Measurements from ENCODE around the gene BCAS3.

The BCAS3 gene

GRCh38 chr17:60959011-60959410 is 281.4 kb downstream of the BCAS3 start:
- no peak for DNase-seq
- H3K27ac Mint-ChIP-seq, result no peak overlapping the region
- peaks cover 58% of the 10 kb centered on the region for H3K36me3 Mint-ChIP-seq (ENCODE audit: low read depth)

GRCh38 chr17:60959696-60960095 is 282.0 kb downstream of the BCAS3 start:
- Mint-ChIP-seq H3K4me3 (no peak overlapping the region), H3K4me1 (peaks cover 10% of the 10 kb centered on the region), H3K9me3 (peaks cover 42% of the 10 kb centered on the region), H3K27me3 (ENCODE audit: low read depth, poor library complexity) (peaks cover 7% of the 10 kb centered on the region), H3K36me3 (ENCODE audit: low read depth) (peaks cover 64% of the 10 kb centered on the region), H3K27ac (no peak overlapping the region)
- no peak for TF ChIP-seq CTCF (IDR thresholded peaks at IDR 0.05)
- no peak for DNase-seq

More at GRCh38 chr17:60959011-60959410, 281.4 kb downstream of the BCAS3 start:
- no peak overlapping the region for H3K4me3 Mint-ChIP-seq
- H3K27me3 Mint-ChIP-seq (ENCODE audit: low read depth, poor library complexity), result peaks cover 7% of the 10 kb centered on the region
- TF ChIP-seq CTCF (IDR thresholded peaks at IDR 0.05), result no peak
- peaks cover 41% of the 10 kb centered on the region for H3K9me3 Mint-ChIP-seq
- H3K4me1 Mint-ChIP-seq, result peaks cover 10% of the 10 kb centered on the region

- H3K27ac Mint-ChIP-seq, result no peak overlapping the region
These were observed 282.9 kb downstream of the BCAS3 start for GRCh38 chr17:60960398-60961065.

GRCh38 chr17:60964160-60964559 is 286.5 kb downstream of the BCAS3 start:
- H3K36me3 Mint-ChIP-seq (ENCODE audit: low read depth), result peaks cover 78% of the 10 kb centered on the region

More at GRCh38 chr17:60960398-60961065, 282.9 kb downstream of the BCAS3 start:
- Mint-ChIP-seq H3K36me3 (ENCODE audit: low read depth) (peaks cover 65% of the 10 kb centered on the region), H3K9me3 (peaks cover 44% of the 10 kb centered on the region), H3K4me3 (no peak overlapping the region), H3K4me1 (peaks cover 10% of the 10 kb centered on the region), H3K27me3 (ENCODE audit: low read depth, poor library complexity) (peaks cover 1% of the 10 kb centered on the region)
- no peak for DNase-seq
- TF ChIP-seq CTCF (IDR thresholded peaks at IDR 0.05), result no peak

GRCh38 chr17:60968266-60968665 is 290.6 kb downstream of the BCAS3 start:
- no peak for DNase-seq
- H3K4me1 Mint-ChIP-seq, result no peaks in the 10 kb centered on the region
- peaks cover 51% of the 10 kb centered on the region for H3K36me3 Mint-ChIP-seq (ENCODE audit: low read depth)
- peaks cover 61% of the 10 kb centered on the region for H3K9me3 Mint-ChIP-seq
- TF ChIP-seq CTCF (IDR thresholded peaks at IDR 0.05), result no peak
- H3K4me3 Mint-ChIP-seq, result no peak overlapping the region
- H3K27ac Mint-ChIP-seq, result no peak overlapping the region
- H3K27me3 Mint-ChIP-seq (ENCODE audit: low read depth, poor library complexity), result peaks cover 4% of the 10 kb centered on the region

More at GRCh38 chr17:60964160-60964559, 286.5 kb downstream of the BCAS3 start:
- Mint-ChIP-seq H3K27me3 (ENCODE audit: low read depth, poor library complexity) (peaks cover 4% of the 10 kb centered on the region), H3K27ac (no peak overlapping the region), H3K9me3 (peaks cover 74% of the 10 kb centered on the region), H3K4me3 (no peak overlapping the region), H3K4me1 (peaks cover 6% of the 10 kb centered on the region)
- DNase-seq, result no peak
- TF ChIP-seq CTCF (IDR thresholded peaks at IDR 0.05), result no peak

- H3K27me3 Mint-ChIP-seq (ENCODE audit: low read depth, poor library complexity), result peaks cover 4% of the 10 kb centered on the region
- H3K36me3 Mint-ChIP-seq (ENCODE audit: low read depth), result peaks cover 41% of the 10 kb centered on the region
- H3K27ac Mint-ChIP-seq, result no peak overlapping the region
- DNase-seq, result no peak
- H3K4me3 Mint-ChIP-seq, result no peak overlapping the region
- H3K4me1 Mint-ChIP-seq, result no peaks in the 10 kb centered on the region
- no peak for TF ChIP-seq CTCF (IDR thresholded peaks at IDR 0.05)
- H3K9me3 Mint-ChIP-seq, result peaks cover 52% of the 10 kb centered on the region
These were observed 291.9 kb downstream of the BCAS3 start for GRCh38 chr17:60969500-60970037.

Data from nephron progenitor cell (in vitro differentiated cells).